DMS114 treated with DMSO at 0.1 percent for 48 hours (cell line): Measurements from ENCODE around the gene USP14.

Experiments used
- DNase-seq: peaks from one replicate; lab custom pipeline; 2025; ENCODE audit not compliant: unreplicated experiment; lab: John Stamatoyannopoulos, UW

USP14 gene

DNA sequence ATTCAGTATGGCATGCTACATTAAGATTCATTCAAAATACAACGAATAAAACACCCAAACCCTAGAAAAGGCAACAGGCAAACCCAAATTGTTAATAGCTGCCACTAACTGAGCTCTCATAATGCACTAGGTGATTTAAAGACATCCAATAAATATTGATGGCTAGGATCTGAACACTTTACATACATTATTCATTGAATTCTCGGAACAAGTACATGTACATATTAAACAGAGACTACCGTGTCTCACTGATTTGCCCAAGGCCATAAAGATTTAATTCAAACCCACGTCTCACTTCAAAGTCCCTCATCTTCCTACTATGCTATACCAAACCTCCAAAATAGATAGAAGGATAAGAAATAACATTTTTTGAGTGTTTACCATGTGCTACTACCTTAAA lies 67.4 kb downstream of the USP14 start:
- DNase-seq = no peak

DNA sequence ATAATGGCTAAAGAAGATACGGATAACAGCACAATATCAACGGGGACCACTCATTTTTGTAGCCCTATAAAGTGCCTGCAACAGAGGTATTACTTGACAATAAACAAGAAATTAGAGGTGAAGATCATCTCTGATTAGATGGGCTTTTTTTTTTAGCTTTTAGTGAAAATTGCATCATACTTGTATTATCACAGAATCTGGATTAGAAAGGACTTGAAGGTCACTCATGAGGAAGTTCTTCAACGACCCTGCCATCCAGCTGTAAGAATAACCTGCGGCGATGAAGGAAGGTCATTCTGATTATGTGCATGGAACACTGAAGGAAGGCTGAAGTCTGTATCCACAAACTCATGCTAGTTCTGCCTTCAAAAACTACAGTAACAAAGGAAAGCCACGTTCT lies 69.0 kb downstream of the USP14 start:
- no peak for DNase-seq

DNA sequence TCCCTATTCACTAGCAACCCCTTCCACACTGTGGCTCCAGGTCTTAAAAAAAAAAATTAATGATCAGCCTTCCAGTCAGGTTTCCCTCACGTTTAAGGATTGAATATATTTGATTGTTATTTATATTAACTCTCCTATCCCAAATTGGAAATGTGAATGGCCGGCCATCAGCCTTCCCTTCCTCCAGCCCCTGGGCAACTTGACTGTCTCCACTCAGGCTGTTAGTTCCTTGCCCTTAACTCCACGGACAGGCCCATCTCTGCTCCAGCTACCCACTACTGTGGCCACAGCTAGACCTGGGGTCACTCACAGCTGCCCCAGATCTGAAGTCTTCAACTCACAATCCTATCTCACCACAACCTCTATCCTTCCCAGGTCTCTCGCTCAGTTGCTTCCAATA lies 69.5 kb downstream of the USP14 start:
- DNase-seq = no peak

DNA sequence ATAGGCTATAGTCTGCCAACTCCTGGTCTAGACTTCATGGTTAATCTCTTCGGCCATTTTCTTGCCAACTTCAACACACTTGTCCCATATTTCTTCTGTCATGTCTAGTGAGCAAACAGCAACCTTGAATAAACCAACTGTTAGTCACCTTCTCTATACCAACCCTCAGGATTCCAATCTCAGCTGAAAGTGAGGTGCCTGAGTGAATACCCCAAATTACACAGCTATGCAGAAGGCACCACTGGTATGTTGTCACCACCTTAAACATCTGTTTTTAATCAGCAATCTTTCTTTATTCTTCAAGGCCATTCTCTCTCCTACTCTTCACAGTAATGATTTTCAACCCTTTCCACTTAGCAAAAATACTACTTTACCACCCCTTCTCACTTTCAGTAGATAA lies 70.2 kb downstream of the USP14 start:
- no peak for DNase-seq

DNA sequence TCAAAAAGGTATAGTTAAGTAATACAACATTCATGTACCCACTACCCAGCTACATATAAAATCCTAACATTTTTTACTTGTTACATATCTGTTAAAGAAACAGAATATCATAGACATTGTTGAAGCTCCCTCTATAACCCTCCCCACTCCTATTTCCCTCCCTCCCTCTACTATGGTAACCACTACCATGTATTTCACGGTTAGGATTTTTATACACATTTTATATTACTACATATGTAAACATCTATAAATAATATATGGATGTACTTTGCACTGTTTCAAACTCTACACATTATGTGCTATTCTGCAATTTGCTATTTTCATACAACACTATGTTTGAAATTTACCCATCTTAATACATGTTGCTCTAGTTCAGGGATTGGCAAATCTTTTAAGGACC lies 73.2 kb downstream of the USP14 start:
- DNase-seq = no peak

DNA sequence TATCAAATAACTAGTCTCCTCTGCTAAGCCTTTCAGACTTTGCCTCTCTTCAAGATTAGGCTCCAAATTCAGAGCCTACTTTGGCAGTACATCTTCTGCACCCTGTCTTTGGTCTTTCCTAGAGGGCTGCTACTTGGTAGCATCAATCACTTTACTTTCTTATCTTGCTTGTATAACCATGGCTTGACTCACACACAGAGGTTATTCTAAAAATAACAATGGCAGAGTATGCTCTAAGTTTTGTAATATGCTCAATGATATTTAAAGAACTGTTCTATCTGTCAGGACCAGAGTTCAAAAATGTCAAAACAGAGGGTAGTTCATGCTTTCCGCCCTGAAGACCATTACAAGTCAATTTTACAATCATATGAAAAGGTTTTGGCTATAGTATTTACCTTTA lies 81.8 kb downstream of the USP14 start:
- DNase-seq = no peak

DNA sequence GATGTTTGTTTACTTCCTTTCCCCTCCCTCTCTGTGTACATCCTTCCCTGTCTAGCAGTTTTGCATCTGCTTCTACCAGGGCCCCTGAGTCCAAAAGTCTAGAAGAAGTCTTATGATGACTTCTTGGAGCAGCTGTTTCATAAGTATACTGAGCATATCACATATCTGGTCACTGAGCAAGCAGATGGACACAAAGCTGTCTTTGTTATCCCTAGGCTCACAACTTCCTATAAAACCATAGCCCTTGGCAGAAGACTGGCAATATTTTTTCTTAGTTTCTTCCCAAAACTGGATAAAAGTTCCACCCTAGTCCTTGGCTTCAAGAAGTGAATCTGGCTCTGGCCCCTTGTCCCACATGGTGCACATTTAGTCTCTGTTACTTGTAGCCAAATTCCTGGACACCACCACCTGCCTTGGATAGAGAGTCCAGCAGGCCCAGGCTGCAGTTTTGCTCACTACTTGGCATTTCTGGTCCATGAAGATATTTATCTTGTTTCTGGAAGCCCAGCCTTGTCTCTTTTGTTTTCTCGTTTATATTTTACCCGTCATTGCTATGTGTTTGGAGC lies 87.0 kb downstream of the USP14 start:
- DNase-seq = no peak

DNA sequence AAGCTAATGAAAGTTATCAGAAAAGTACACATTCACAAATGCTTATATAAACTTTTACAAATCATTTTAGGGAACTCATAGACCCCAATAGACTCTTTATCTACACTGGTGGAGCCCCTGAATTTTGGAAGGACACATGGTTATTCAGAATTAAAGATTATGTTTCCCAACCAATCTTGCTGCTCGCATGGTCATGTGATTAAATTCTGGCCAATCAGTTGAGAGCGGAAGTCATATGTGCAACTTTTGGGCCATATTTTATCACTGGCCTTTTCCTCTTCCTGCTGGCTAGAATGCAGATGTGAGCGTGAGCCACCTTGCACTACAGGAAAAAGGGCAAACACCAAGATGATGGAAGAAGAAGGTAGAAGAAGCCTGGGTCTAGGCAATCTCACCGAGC lies 89.7 kb downstream of the USP14 start:
- no peak for DNase-seq

DNA sequence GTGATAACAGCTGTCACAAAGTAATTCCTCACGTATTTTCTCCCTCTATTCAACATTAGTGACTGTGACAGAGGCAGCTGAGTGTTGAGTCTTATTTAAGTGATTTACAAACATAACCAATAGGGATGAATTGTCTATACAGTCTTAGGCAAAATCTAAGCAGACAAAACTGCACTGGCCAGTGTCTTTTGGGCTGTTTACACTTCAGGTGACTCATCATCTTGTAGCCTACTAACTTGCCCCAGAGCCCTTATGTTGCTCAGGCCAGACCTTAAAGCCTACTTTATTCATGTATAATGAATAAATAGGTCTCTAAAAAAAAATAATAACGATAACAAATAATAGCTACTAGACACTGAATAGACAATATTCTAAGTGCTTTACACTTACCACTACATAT lies 92.3 kb downstream of the USP14 start:
- no peak for DNase-seq

DNA sequence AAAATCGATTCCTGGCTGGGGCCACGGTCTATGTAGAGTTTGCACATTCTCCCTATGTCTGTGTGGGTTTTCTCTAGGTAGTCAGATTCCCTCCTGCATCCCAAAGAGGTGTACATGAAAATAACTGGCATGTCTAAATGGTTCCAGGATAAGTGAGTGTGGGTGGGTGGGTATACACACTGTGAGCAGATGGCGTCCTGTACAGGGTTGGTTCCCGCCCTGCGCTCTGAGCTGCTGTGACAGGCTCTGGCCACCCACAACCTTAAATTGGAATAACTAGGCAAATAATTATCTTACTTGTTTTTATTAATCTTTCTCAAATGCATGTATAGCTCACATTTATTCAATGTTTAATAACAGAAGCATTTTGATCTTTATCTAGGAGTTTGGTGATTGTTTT lies 93.2 kb downstream of the USP14 start:
- no peak for DNase-seq

DNA sequence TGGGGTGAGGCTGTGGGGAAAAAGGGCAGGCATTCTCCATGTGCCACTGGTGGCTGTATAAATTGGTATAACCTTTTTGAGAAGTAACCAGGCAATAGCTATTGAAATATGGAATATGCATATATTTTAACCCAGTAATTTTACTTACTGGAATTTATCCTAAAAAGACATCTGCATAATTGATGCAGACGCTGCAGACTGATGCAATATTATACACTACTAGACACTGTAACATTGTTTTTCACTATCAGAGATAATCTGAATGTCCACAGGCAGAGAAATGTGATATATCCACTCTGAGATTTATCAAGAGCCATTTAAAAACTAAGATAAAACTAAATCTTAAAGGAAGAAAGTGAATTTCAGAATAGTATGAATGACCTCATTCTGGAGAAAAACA lies 94.8 kb downstream of the USP14 start:
- DNase-seq = no peak

DNA sequence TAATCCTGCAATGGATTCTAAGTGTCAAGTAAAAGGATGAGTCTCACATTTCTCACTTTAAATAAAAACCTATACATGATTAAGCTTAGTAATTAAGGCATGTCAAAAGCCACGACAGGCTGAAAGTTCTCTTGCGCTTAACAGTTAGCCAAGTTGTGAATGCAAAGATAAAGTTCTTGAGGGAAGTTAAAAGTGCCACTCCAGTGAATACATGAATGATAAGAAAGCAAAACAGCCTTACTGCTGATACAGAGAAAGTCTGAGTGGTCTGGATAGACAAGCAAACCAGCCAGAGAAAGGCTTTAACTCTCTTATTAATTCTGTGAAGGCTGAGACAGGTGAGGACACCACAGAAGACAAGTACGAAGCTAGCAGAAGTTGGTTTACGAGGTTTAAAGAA lies 96.8 kb downstream of the USP14 start:
- no peak for DNase-seq

DNA sequence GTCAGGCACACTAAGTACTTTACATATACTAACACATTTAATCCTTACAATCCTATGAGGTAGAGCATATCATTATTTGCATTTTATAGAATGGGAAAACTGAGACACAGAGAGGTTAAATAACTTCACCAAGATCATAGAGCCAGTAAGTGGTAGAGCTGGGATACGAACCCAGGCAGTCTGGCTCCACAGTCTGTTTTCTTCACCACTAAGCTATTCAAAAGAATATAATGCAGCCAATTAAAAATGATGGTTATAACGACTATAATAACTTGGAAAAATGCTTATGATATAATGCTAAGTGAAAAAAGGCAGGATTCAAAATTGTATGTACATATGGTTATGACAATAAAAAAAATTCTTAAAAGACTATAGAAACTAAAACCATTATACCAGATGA lies 102.2 kb downstream of the USP14 start:
- no peak for DNase-seq

DNA sequence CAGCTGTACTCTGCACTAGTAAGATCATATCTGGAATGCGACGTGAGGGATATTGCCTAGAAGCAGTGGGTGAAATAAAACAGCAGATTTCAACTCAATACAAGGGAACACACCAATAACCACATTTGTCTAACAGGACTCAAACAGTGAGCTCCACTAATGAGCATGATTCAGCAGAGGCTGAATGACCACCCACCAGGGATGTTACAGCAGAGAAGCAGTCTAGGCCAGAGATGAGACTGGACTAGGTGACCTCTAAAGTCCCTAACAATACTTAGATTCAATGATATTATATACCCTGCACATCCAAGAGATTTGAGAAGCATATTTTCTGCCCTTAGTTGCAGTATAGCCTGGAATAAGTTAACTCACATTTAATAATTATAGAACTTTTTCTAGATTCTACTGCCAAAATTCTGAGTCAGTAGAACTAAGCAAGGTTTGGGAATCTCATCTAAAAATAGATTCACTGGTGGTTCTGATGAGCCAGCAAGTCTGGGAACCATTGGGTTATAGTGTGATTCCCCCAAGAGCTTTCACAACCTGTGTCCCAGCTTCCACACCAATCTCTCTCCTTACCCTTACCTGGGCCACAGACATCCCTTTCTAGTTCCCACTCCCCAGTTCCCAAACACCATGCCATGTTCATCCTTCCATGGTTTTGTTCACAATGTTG lies 103.2 kb downstream of the USP14 start:
- DNase-seq = no peak
